Activated naive CD4-positive, alpha-beta T cell treated with anti-CD3 and anti-CD28 coated beads, Interleukin-2, amount 10 ng/mL, durations not matched to agents 7 days and 5 days (primary cell): ENCODE results near the gene DR1.
A peak's percentile ranks its signal among the peaks of the same experiment; 100 is the strongest.

ENCODE experiments used
- CTCF ChIA-PET: fragments of 350-600 bp; sonication (Branson Sonifier 250); formaldehyde crosslinking; loops from one replicate; lab custom pipeline; 2021; ENCODE audit warnings: antibody characterized with exemption; lab: Charles Lee
- DNase-seq: peaks from one replicate; pipeline ENCODE4 v3.0.0-alpha.2; 2020
- H3K27ac Mint-ChIP-seq: one replicate; pipeline ENCODE4 v1.8.0; 2021; ENCODE audit warnings: mild to moderate bottlenecking, moderate library complexity, mixed read lengths
- H3K27me3 Mint-ChIP-seq: one replicate; pipeline ENCODE4 v1.8.0; 2021; ENCODE audit warnings: mild to moderate bottlenecking, mixed read lengths
- H3K36me3 Mint-ChIP-seq: one replicate; pipeline ENCODE4 v1.8.0; 2021; ENCODE audit warnings: mixed read lengths
- H3K4me1 Mint-ChIP-seq: one replicate; pipeline ENCODE4 v1.8.0; 2021; ENCODE audit warnings: mixed read lengths
- H3K4me3 Mint-ChIP-seq: one replicate; pipeline ENCODE4 v1.8.0; 2021; ENCODE audit warnings: mild to moderate bottlenecking, moderate library complexity, mixed read lengths
- H3K9me3 Mint-ChIP-seq: one replicate; pipeline ENCODE4 v1.8.0; 2021; ENCODE audit warnings: mixed read lengths

The DR1 gene

GRCh38 chr1:93345633-93346420 lies at the start of gene DR1:
DR1 (plus strand) TSS chr1:93345907; CDS start chr1:93346646, 739 bp downstream.
- H3K4me1 Mint-ChIP-seq: peaks cover 22% of the 10 kb centered on the region
- H3K4me3 Mint-ChIP-seq: peak within 1 kb of the TSS; percentile 94
- no peaks in the 10 kb centered on the region for H3K27me3 Mint-ChIP-seq
- CTCF ChIA-PET: interaction anchor here (0.6 to 2.2 kb wide), 5 partner anchors 9 to 334 kb away, joined by 3 to 16 read pairs (median 4); no protein-coding TSS in a partner anchor
- H3K9me3 Mint-ChIP-seq: no peaks in the 10 kb centered on the region
- DNase-seq: peak; percentile 94
- peaks cover 35% of the 10 kb centered on the region for H3K36me3 Mint-ChIP-seq
- peak within 1 kb of the TSS; percentile 99 for H3K27ac Mint-ChIP-seq

- no peak for DNase-seq
- Mint-ChIP-seq H3K27me3 (no peaks in the 10 kb centered on the region), H3K9me3 (no peaks in the 10 kb centered on the region), H3K27ac (no peak overlapping the region), H3K4me1 (no peaks in the 10 kb centered on the region), H3K4me3 (no peak overlapping the region), H3K36me3 (no peaks in the 10 kb centered on the region)
- CTCF ChIA-PET: interaction anchor here (1.1 kb wide), 1 partner anchor 8 kb away, joined by 6 read pairs; no protein-coding TSS in a partner anchor
Observed at GRCh38 chr1:93296555-93297154, 49.1 kb upstream of the DR1 start.

- no peaks in the 10 kb centered on the region for H3K36me3 Mint-ChIP-seq
- H3K9me3 Mint-ChIP-seq: no peaks in the 10 kb centered on the region
- no peak overlapping the region for H3K27ac Mint-ChIP-seq
- CTCF ChIA-PET: interaction anchor here (0.5 kb wide), 1 partner anchor 264 kb away, joined by 3 read pairs; no protein-coding TSS in a partner anchor
- DNase-seq: no peak
- no peak overlapping the region for H3K4me3 Mint-ChIP-seq
- no peaks in the 10 kb centered on the region for H3K27me3 Mint-ChIP-seq
- no peaks in the 10 kb centered on the region for H3K4me1 Mint-ChIP-seq
Observed at GRCh38 chr1:93301131-93301530, 44.6 kb upstream of the DR1 start.

- Mint-ChIP-seq H3K27me3 (no peaks in the 10 kb centered on the region), H3K36me3 (no peaks in the 10 kb centered on the region), H3K4me1 (no peaks in the 10 kb centered on the region), H3K27ac (no peak overlapping the region), H3K4me3 (no peak overlapping the region), H3K9me3 (no peaks in the 10 kb centered on the region)
- no peak for DNase-seq
- CTCF ChIA-PET: interaction anchor here (0.9 to 2.9 kb wide), 2 partner anchors 222 to 513 kb away, joined by 3 to 22 read pairs; no protein-coding TSS in a partner anchor
Observed at GRCh38 chr1:93302078-93302477, 43.6 kb upstream of the DR1 start.

GRCh38 chr1:93304716-93305138 lies 41.0 kb upstream of the DR1 start:
- Mint-ChIP-seq H3K27ac (no peak overlapping the region), H3K9me3 (no peaks in the 10 kb centered on the region), H3K36me3 (no peaks in the 10 kb centered on the region), H3K27me3 (no peaks in the 10 kb centered on the region), H3K4me3 (no peak overlapping the region), H3K4me1 (no peaks in the 10 kb centered on the region)
- DNase-seq: peak; percentile 60
- CTCF ChIA-PET: interaction anchor here (0.5 to 3.3 kb wide), 37 partner anchors 8 to 551 kb away, joined by 3 to 22 read pairs (median 4); partner anchors contain the start of gene DR1

GRCh38 chr1:93306920-93307319 lies 38.8 kb upstream of the DR1 start:
- no peak overlapping the region for H3K27ac Mint-ChIP-seq
- no peaks in the 10 kb centered on the region for H3K27me3 Mint-ChIP-seq
- H3K36me3 Mint-ChIP-seq: no peaks in the 10 kb centered on the region
- H3K9me3 Mint-ChIP-seq: no peaks in the 10 kb centered on the region
- no peak for DNase-seq
- CTCF ChIA-PET: no interaction called here
- no peak overlapping the region for H3K4me3 Mint-ChIP-seq
- no peaks in the 10 kb centered on the region for H3K4me1 Mint-ChIP-seq

- Mint-ChIP-seq H3K27me3 (no peaks in the 10 kb centered on the region), H3K36me3 (peaks cover 2% of the 10 kb centered on the region), H3K27ac (no peak overlapping the region), H3K9me3 (no peaks in the 10 kb centered on the region), H3K4me3 (no peak overlapping the region), H3K4me1 (no peaks in the 10 kb centered on the region)
- no peak for DNase-seq
- CTCF ChIA-PET: no interaction called here
Observed at GRCh38 chr1:93313026-93313425, 32.7 kb upstream of the DR1 start.

- H3K36me3 Mint-ChIP-seq: peaks cover 2% of the 10 kb centered on the region
- no peak for DNase-seq
- H3K27ac Mint-ChIP-seq: no peak overlapping the region
- no peaks in the 10 kb centered on the region for H3K27me3 Mint-ChIP-seq
- CTCF ChIA-PET: interaction anchor here (3.8 kb wide), 1 partner anchor 13 kb away, joined by 19 read pairs; no protein-coding TSS in a partner anchor
- H3K4me1 Mint-ChIP-seq: no peaks in the 10 kb centered on the region
- H3K4me3 Mint-ChIP-seq: no peak overlapping the region
- H3K9me3 Mint-ChIP-seq: no peaks in the 10 kb centered on the region
Observed at GRCh38 chr1:93317207-93317606, 28.5 kb upstream of the DR1 start.

- CTCF ChIA-PET: interaction anchor here (3.8 kb wide), 1 partner anchor 14 kb away, joined by 19 read pairs; no protein-coding TSS in a partner anchor
- no peaks in the 10 kb centered on the region for H3K4me1 Mint-ChIP-seq
- H3K27ac Mint-ChIP-seq: no peak overlapping the region
- no peaks in the 10 kb centered on the region for H3K27me3 Mint-ChIP-seq
- no peak for DNase-seq
- H3K4me3 Mint-ChIP-seq: no peak overlapping the region
- H3K9me3 Mint-ChIP-seq: no peaks in the 10 kb centered on the region
- peaks cover 2% of the 10 kb centered on the region for H3K36me3 Mint-ChIP-seq
Observed at GRCh38 chr1:93317943-93318342, 27.8 kb upstream of the DR1 start.

GRCh38 chr1:93321720-93322119 lies 24.0 kb upstream of the DR1 start:
- CTCF ChIA-PET: no interaction called here
- Mint-ChIP-seq H3K9me3 (no peaks in the 10 kb centered on the region), H3K27me3 (no peaks in the 10 kb centered on the region), H3K4me3 (no peak overlapping the region), H3K27ac (no peak overlapping the region), H3K4me1 (no peaks in the 10 kb centered on the region), H3K36me3 (no peaks in the 10 kb centered on the region)
- no peak for DNase-seq

- no peaks in the 10 kb centered on the region for H3K4me1 Mint-ChIP-seq
- H3K9me3 Mint-ChIP-seq: no peaks in the 10 kb centered on the region
- no peaks in the 10 kb centered on the region for H3K36me3 Mint-ChIP-seq
- no peak overlapping the region for H3K27ac Mint-ChIP-seq
- no peak for DNase-seq
- no peaks in the 10 kb centered on the region for H3K27me3 Mint-ChIP-seq
- CTCF ChIA-PET: no interaction called here
- no peak overlapping the region for H3K4me3 Mint-ChIP-seq
Observed at GRCh38 chr1:93322349-93322748, 23.4 kb upstream of the DR1 start.

- H3K9me3 Mint-ChIP-seq: no peaks in the 10 kb centered on the region
- no peak overlapping the region for H3K4me3 Mint-ChIP-seq
- DNase-seq: no peak
- H3K27me3 Mint-ChIP-seq: no peaks in the 10 kb centered on the region
- no peaks in the 10 kb centered on the region for H3K36me3 Mint-ChIP-seq
- CTCF ChIA-PET: interaction anchor here (0.7 to 1.2 kb wide), 2 partner anchors 19 to 1331 kb away, joined by 3 to 5 read pairs; no protein-coding TSS in a partner anchor
- no peak overlapping the region for H3K27ac Mint-ChIP-seq
- H3K4me1 Mint-ChIP-seq: no peaks in the 10 kb centered on the region
Observed at GRCh38 chr1:93323185-93323820, 22.4 kb upstream of the DR1 start.

- H3K27ac Mint-ChIP-seq: no peak overlapping the region
- H3K4me3 Mint-ChIP-seq: no peak overlapping the region
- no peak for DNase-seq
- H3K4me1 Mint-ChIP-seq: no peaks in the 10 kb centered on the region
- no peaks in the 10 kb centered on the region for H3K9me3 Mint-ChIP-seq
- CTCF ChIA-PET: interaction anchor here (1.4 kb wide), 1 partner anchor 21 kb away, joined by 3 read pairs; no protein-coding TSS in a partner anchor
- H3K36me3 Mint-ChIP-seq: no peaks in the 10 kb centered on the region
- no peaks in the 10 kb centered on the region for H3K27me3 Mint-ChIP-seq
Observed at GRCh38 chr1:93324486-93325464, 20.9 kb upstream of the DR1 start.
